ENCODE results near the gene GBP6.

- TF ChIP-seq, protein P1, sequence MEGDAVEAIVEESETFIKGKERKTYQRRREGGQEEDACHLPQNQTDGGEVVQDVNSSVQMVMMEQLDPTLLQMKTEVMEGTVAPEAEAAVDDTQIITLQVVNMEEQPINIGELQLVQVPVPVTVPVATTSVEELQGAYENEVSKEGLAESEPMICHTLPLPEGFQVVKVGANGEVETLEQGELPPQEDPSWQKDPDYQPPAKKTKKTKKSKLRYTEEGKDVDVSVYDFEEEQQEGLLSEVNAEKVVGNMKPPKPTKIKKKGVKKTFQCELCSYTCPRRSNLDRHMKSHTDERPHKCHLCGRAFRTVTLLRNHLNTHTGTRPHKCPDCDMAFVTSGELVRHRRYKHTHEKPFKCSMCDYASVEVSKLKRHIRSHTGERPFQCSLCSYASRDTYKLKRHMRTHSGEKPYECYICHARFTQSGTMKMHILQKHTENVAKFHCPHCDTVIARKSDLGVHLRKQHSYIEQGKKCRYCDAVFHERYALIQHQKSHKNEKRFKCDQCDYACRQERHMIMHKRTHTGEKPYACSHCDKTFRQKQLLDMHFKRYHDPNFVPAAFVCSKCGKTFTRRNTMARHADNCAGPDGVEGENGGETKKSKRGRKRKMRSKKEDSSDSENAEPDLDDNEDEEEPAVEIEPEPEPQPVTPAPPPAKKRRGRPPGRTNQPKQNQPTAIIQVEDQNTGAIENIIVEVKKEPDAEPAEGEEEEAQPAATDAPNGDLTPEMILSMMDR (IDR thresholded peaks at IDR 0.05; ENCODE audit: low read depth, low read length, poor library complexity, severe bottlenecking), result no peak
- no peak for TF ChIP-seq EZH2phosphoT487 (IDR thresholded peaks at IDR 0.05; ENCODE audit: borderline replicate concordance, low read length)
These were observed 663 bp upstream of the GBP6 start for GRCh38 chr1:89363196-89363595.
